OCI-LY1 (cell line): ENCODE measurements around the gene VSIG4.

Source experiments
- H2AFZ ChIP-seq: fragments of 200-600 bp; sonication (generic), shearing (Covaris generic); 2 replicates; pipeline ENCODE4 v1.6.0; 2014; ENCODE audit warnings: antibody characterized with exemption, mild to moderate bottlenecking, low read length
- H3F3A ChIP-seq: fragments of 200-600 bp; sonication (generic), shearing (Covaris generic); 2 replicates; pipeline ENCODE4 v1.6.0; 2014; ENCODE audit warnings: mild to moderate bottlenecking, antibody characterized with exemption, low read length, moderate library complexity; ENCODE audit not compliant: insufficient read depth
- H3K27ac ChIP-seq: fragments of 200-600 bp; sonication (generic); 2 replicates; pipeline ENCODE4 v1.5.1; 2014; ENCODE audit warnings: low read length, mixed run types, mild to moderate bottlenecking, low read depth; ENCODE audit not compliant: poor library complexity, severe bottlenecking
- H3K27me3 ChIP-seq: fragments of 200-600 bp; sonication (generic); 2 replicates; pipeline ENCODE4 v1.6.0; 2014; ENCODE audit warnings: antibody characterized with exemption, mild to moderate bottlenecking, low read length, moderate library complexity; ENCODE audit not compliant: insufficient read depth
- H3K36me3 ChIP-seq: fragments of 200-600 bp; sonication (generic); 2 replicates; pipeline ENCODE4 v1.6.1; 2014; ENCODE audit warnings: mild to moderate bottlenecking, antibody characterized with exemption, low read length, moderate library complexity, mixed read lengths; ENCODE audit not compliant: insufficient read depth
- H3K4me1 ChIP-seq: fragments of 200-600 bp; sonication (generic); 2 replicates; pipeline ENCODE4 v1.5.1; 2014; ENCODE audit warnings: mild to moderate bottlenecking, low read length, moderate library complexity; ENCODE audit not compliant: insufficient read depth, severe bottlenecking
- H3K4me2 ChIP-seq: fragments of 200-600 bp; sonication (generic), shearing (Covaris generic); 2 replicates; pipeline ENCODE4 v1.6.1; 2014; ENCODE audit warnings: low read length
- H3K4me3 ChIP-seq: fragments of 200-600 bp; sonication (generic); 2 replicates; pipeline ENCODE4 v1.5.1; 2014; ENCODE audit warnings: low read length, low read depth, mild to moderate bottlenecking, mixed read lengths; ENCODE audit not compliant: poor library complexity, severe bottlenecking
- H3K79me2 ChIP-seq: fragments of 200-600 bp; shearing (Covaris generic); 2 replicates; pipeline ENCODE4 v1.6.1; 2016; ENCODE audit warnings: mixed run types, low read length, mixed read lengths; ENCODE audit not compliant: insufficient read depth
- H3K9ac ChIP-seq: fragments of 200-600 bp; sonication (generic), shearing (Covaris generic); 2 replicates; pipeline ENCODE4 v1.6.1; 2014; ENCODE audit warnings: mild to moderate bottlenecking, low read length, mixed read lengths
- H3K9me2 ChIP-seq: fragments of 200-600 bp; sonication (generic), shearing (Covaris generic); 2 replicates; pipeline ENCODE4 v1.6.1; 2014; ENCODE audit warnings: low read depth, mild to moderate bottlenecking, low read length, mixed read lengths
- H3K9me3 ChIP-seq: fragments of 200-600 bp; shearing (Covaris generic); 2 replicates; pipeline ENCODE4 v1.6.1; 2014; ENCODE audit warnings: low read length, mixed read lengths
- H4K20me1 ChIP-seq: fragments of 200-600 bp; sonication (generic), shearing (Covaris generic); 2 replicates; pipeline ENCODE4 v1.6.0; 2016; ENCODE audit warnings: mild to moderate bottlenecking, low read length; ENCODE audit not compliant: insufficient read depth
- EZH2 ChIP-seq: fragments of 200-600 bp; sonication (generic), shearing (Covaris generic); IDR thresholded peaks from 2 replicates; pipeline ENCODE4 v1.8.0; 2017; ENCODE audit warnings: borderline replicate concordance, mixed run types, mild to moderate bottlenecking, antibody characterized with exemption, low read length, moderate library complexity, mixed read lengths
- TF ChIP-seq, protein P1 (sequence below): fragments of 200-600 bp; sonication (generic), shearing (Covaris generic); IDR thresholded peaks from 2 replicates; pipeline ENCODE4 v1.5.1; 2017; ENCODE audit warnings: mild to moderate bottlenecking, antibody characterized with exemption, low read length, moderate library complexity, mixed read lengths

The VSIG4 gene

DNA sequence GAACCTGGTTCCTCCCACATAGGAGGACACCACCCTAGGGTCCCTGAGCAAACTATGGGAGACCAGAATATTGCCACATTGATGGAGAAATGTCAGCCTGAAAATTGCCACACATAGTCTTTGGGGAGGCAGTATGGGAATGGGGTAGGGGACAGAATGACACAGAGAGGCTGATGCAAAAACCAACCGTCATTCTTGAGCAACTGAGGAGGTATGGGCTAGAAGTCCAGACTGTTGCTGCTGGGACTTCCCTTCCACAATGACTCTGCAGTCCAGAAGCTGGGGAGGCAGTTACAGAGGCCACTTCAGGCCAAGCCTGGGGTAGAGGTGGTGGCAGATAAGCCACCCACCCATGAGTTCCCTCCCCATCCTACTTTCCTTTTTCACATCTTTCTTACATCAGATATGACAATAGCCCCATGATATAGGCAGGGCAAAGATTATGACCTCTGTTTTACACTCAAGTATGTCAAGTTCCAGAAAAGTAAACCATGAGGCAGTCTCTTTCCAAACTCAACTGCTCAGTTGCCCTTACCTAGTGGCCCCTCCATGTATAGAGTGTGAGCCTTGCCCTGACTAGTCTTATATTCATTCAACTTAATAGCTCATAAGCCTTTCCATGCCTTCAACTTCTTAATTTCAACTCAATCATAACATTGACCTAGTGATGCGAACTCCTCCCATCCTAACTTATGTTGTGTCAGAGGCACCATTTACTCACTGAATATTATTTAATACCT lies 41.7 kb downstream of the VSIG4 start:
- Histone ChIP-seq H2AFZ (no peak overlapping the region), H3K4me3 (no peak overlapping the region), H3K4me1 (peaks cover 32% of the 10 kb centered on the region), H3K9ac (no peak overlapping the region), H3K79me2 (no peaks in the 10 kb centered on the region), H3K9me2 (no peaks in the 10 kb centered on the region), H3K9me3 (no peaks in the 10 kb centered on the region), H3K4me2 (no peak overlapping the region), H4K20me1 (no peaks in the 10 kb centered on the region), H3F3A (no peaks in the 10 kb centered on the region), H3K36me3 (no peaks in the 10 kb centered on the region), H3K27me3 (no peaks in the 10 kb centered on the region), H3K27ac (no peak overlapping the region)
- no peak for TF ChIP-seq EZH2
- TF ChIP-seq, protein P1, sequence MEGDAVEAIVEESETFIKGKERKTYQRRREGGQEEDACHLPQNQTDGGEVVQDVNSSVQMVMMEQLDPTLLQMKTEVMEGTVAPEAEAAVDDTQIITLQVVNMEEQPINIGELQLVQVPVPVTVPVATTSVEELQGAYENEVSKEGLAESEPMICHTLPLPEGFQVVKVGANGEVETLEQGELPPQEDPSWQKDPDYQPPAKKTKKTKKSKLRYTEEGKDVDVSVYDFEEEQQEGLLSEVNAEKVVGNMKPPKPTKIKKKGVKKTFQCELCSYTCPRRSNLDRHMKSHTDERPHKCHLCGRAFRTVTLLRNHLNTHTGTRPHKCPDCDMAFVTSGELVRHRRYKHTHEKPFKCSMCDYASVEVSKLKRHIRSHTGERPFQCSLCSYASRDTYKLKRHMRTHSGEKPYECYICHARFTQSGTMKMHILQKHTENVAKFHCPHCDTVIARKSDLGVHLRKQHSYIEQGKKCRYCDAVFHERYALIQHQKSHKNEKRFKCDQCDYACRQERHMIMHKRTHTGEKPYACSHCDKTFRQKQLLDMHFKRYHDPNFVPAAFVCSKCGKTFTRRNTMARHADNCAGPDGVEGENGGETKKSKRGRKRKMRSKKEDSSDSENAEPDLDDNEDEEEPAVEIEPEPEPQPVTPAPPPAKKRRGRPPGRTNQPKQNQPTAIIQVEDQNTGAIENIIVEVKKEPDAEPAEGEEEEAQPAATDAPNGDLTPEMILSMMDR: no peak

DNA sequence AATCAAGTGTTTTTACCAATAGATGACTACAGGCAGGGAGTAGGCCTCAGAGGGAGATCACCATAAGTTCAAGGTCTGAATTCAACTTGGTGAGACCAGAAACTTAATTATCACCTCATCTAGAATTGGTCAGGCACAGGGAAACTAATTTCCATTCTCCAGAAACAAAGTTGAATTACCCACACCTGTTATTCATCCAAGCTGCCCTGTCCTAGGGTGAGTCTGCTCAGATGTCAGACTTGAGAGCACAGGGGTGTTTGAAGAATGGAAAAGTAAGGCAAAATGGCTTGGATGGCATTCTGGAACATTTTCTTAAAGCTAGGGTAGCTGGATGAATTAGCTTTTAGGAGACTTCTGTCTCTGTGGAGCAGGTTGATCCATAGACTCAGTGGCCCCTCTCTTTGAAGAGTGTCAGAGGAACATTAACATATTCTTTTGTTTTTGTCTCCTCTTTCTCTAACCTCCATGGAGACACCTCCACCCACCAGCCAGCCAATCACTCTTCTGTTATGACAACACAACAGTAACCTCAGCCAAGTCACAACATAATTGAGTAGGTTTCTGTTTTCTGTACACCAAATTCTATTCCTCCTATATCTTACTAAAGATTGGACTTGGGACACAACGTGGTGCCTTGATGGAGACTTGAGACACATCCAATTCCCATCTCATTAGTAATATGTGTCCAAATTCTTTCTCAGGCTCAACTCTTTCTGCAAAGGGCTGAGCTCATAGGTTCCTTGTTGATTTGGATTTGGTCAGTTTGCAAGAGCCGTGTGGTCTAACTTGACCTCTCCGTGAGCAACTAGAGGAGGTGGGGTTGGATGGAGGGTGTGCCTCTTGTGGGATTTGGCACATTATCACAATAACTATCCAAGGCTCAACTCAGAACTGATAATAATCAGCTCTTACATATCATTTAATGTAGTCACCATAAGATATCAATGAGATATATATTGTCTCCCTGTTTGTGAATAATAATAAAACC lies 45.1 kb downstream of the VSIG4 start:
- no peaks in the 10 kb centered on the region for H3F3A ChIP-seq
- no peak overlapping the region for H3K27ac ChIP-seq
- no peaks in the 10 kb centered on the region for H3K9me2 ChIP-seq
- H3K9ac ChIP-seq: no peak overlapping the region
- no peaks in the 10 kb centered on the region for H3K9me3 ChIP-seq
- no peak overlapping the region for H3K4me3 ChIP-seq
- H3K27me3 ChIP-seq: no peaks in the 10 kb centered on the region
- H3K79me2 ChIP-seq: no peaks in the 10 kb centered on the region
- TF ChIP-seq EZH2: no peak
- TF ChIP-seq, protein P1: no peak
- H2AFZ ChIP-seq: no peak overlapping the region
- H3K4me2 ChIP-seq: no peak overlapping the region
- H3K4me1 ChIP-seq: no peaks in the 10 kb centered on the region
- no peaks in the 10 kb centered on the region for H4K20me1 ChIP-seq
- no peaks in the 10 kb centered on the region for H3K36me3 ChIP-seq

DNA sequence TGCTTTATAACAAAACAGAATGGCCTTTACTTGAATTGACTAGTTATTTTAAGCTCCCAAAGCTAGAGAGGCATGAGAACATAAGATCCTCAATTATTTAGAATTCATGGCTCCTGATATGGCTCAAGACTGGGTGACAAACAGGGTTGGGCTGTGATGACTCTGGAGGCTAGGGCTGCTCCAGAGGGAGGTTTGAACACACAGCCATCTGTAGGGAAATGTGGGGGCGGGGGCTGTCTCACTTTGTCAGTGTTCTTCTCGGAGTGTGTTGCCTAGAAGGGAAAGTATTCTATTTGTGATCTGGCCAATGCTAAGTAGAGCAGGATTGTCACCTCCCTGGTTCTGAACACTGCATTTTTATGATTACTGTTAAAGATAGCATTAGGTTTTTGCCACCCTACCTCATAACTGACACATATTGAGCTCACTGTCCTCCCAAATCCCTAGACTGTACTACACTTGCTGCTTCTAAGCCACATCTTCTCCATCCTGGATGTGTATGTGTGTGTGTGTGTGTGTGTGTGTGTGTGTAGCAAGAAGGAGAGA lies 45.9 kb downstream of the VSIG4 start:
- H4K20me1 ChIP-seq: no peaks in the 10 kb centered on the region
- no peaks in the 10 kb centered on the region for H3K9me3 ChIP-seq
- no peaks in the 10 kb centered on the region for H3K79me2 ChIP-seq
- H3F3A ChIP-seq: no peaks in the 10 kb centered on the region
- H3K36me3 ChIP-seq: no peaks in the 10 kb centered on the region
- H3K9ac ChIP-seq: no peak overlapping the region
- H3K27me3 ChIP-seq: no peaks in the 10 kb centered on the region
- H3K9me2 ChIP-seq: no peaks in the 10 kb centered on the region
- no peak overlapping the region for H2AFZ ChIP-seq
- no peak overlapping the region for H3K27ac ChIP-seq
- no peak overlapping the region for H3K4me3 ChIP-seq
- no peak overlapping the region for H3K4me2 ChIP-seq
- no peak for TF ChIP-seq EZH2
- TF ChIP-seq, protein P1: no peak
- no peaks in the 10 kb centered on the region for H3K4me1 ChIP-seq
